Posterior cingulate gyrus (tissue), 11 donors: Measurements from ENCODE around the gene LYL1.
"Not testable (repeated sequence)": the region's sequence is repeated elsewhere in the genome, so short reads cannot be mapped to it uniquely, and the experiment has no call there.

ENCODE experiments used
- DNase-seq, 10 donors: peaks; one replicate each; pipeline versions ENCODE4 v3.0.0 to v3.0.0-alpha.2; 2020 to 2021; ENCODE audit warnings: mixed read lengths in 3 of 10
- intact Hi-C: fragments of 100-400 bp; cut with DNase I; formaldehyde crosslinking; loops from one replicate; pipeline ENCODE4 v1.15.1; 2023

The LYL1 gene

DNA sequence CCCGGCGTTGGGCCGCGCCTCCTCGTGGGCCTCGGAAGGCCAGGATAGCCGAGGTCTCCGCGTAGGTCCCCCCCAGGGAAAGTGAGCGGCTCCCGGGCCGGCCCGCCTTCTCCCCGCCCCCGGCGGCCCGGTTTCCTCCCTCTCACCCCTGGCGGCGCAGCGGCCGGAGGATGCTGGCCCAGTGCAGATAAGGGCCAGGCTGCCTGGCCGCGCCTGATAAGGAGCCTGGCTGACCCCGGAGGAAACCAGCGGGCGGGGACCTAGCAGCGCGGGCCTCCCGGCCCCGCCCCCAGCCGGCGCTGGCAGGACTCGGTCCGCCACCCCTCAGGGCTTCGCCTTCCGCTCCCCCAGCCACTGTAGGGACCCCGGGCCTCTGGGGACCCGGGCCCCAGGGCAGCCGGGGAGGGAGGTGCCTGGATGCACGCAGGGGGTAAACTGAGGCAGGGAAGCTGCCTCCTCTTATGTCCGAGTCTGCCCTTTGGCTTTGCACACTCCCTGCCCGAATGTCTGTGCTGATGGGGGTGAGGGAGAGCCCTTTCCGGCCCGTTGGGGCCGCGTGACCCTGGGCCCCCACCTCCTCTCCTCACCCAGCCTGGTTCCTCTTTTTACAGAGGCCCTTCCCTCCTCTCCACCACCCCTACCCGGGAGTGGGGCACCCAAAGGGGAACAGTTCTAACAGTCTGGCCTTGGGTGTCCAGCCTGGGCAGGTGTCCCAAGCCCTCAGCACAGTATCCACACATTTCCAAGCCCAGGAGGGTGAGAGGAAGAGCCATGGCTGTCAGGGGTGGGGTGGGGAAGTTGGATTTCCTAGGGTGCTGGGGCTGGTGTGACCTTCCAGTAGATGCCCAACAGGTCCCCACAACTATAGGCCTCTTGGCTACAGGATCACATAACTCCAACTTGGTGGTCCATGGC lies at the start of gene LYL1:
Gene LYL1 (minus strand): TSS at position 193 of the 915 bp plus-strand sequence. CDS start 1,687 bp downstream, outside the sequence.
- intact Hi-C loops = no loop called here
- no peak for DNase-seq

DNA sequence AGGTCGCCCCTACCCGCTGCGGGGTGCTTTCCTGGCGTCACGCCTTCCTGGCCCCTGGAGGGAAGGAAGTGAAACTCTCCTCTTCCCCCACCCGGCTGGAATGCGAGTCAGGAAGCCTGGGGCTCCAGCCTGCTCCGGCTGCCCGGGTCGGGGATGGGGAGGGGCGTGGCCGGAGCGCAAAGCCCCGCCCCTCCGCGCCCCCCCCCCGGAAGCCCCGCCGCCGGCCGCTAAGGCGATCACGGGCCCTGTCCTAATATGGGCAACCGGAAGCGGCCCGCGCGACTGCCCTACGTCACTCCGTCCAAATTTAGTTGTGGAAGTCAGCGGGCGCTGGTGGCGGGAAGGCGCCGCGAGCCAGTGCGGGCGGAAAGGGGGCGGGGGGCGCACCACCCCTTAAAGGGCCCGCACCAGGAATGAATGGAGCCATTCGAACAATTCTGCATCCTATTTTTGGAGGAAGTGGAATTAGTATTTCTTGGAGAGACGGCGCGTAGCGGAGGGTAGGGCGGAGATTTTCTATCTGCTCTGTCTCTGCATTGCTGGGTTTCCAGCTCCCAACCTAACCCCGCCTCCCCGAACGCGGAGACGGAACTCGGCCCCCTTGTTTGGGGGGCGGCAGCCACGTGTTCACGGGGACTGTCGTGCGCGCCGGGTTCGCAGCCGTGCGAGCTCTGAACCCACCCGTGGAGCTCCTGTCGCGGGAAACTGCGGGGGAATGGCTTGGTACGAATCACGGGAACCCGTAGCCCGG lies 49.1 kb upstream of the LYL1 start:
- intact Hi-C loops = no loop called here
- DNase-seq = peak; percentile 96 to 100 (median 98)

DNA sequence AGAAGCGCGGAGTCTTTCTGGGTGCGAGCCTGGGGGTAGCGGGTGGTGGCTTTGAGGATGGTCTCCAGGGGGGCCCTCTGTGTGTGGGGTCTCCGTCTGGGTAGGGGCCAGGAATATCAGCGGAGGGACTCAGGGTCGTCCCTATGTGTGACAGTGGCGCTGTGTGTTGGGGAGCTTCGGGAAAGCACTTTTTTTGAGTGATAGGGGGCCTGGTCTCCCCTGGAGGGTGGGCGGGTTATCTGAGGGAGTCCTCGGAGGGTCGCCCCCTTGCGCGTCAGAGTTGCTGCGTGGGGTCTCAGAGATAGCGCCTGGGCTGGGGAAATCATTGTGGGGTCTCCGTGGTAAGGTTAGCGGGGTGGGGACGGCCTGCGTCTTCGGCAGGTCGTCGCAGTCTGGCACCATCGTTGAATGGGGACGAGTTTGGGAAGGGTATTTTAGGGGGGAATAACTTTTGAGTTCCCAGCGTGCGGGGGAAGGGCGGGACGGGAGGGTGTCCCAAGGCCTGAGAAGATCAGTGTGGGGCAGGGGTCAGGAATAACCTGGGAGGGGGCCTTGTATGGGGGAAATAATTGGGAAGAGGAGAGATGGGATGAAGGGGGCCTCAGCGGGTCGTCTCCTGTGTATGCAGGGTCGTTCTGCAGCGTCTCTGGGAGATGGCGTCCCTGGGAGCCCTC lies 48.4 kb upstream of the LYL1 start:
- intact Hi-C loops = loop anchor here (1.0 kb wide), 1 partner anchor 33 kb away; the partner anchor contains the start of gene NACC1
- no peak for DNase-seq

DNA sequence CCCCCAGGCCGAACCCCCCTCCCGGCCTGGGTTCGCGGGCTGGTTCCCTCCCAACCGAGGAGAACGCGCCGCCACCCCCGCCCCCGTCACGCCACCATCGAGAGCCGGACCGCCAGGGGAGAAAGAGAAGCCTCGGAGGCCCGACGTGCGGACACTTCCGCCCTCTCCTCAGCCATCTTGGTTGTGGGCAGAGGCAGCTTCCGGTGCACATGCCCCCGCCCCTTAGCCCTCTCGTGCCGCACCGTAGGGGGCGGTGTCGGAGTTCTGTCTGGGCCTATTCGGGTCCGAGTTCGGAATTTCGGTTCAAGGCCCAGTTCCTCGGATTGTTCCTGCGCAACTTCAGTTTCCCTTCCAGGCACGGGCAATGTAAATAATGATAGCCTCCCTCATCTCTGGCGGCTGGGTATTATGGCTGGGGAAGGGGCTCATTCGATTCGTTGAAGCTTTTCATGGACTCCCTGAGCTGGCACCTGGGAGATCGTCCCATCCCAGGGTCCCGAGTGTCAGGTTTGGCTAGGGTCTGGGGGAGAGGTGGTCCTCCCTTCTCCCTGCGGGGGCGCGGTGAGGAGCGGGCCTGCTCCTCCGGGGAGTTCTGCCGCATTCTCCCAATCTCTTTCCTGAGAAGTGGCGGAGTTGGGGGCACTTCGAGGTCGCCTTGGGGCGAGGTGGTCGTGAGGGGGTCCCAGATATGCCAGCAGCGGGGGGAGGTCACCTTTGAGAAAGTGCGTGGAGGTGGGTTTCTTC lies 47.7 kb upstream of the LYL1 start, which contains the start of the genes IER2 and STX10:
Gene IER2 (plus strand): TSS at position 225 of the 744 bp plus-strand sequence. CDS start 2,776 bp downstream, outside the sequence.
Gene STX10 (minus strand): TSS at position 189 of the 744 bp plus-strand sequence. CDS start 202 bp downstream, outside the sequence.
- intact Hi-C loops = loop anchor here (1.0 kb wide), 1 partner anchor 32 kb away; the partner anchor contains the start of gene NACC1
- DNase-seq = peak; percentile 95 to 99 (median 97)

DNA sequence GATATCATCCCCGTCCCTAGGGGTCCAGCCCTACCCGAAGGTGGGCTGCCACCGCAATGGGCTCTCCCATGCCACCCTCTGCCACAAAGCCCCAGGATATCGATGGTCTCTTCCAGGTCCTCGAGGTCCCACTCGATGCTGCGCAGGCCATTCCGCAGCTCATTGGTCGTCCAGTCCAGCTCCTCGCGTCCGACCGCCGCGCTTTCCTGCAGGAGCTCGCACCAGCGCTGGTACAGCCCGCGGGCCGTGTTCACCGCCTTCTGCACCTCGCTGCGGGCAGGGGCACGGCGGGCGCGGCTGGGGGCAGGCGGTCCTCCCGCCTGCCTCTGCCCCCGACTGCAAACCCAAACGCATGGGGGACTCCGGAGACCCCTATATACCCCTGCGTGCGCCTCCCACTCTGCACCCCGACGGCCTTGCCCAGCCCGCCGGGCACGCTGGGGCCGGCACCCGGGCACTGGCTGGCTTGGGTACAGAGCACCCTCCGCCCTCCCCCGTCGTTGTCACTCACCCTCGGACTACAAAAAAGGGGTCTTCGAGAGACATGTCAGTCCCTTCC lies 47.0 kb upstream of the LYL1 start:
- peak in 4 of 10 donors; percentile 29 to 89 (median 70) for DNase-seq
- intact Hi-C loops = loop anchor here (1.0 kb wide), 1 partner anchor 31 kb away; the partner anchor contains the start of gene NACC1

DNA sequence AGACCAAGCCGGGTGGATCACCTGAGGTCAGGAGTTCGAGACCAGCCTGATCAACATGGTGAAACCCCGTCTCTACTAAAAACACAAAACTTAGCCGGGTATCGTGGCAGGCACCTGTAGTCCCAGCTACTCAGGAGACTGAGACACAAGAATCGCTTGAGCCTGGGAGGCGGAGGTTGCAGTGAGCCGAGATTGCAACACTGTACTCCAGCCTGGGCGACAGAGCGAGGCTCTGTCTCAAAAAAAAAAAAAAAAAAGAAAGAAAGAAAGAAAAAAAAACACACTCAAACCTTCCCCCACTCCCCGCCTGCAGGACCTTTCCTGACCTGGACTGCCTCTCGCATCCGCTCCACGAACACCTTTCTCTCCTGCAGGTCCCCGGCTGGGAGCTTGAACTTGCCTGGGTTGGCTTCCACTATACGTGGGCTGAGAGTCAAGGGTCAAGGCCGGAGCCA lies 46.5 kb upstream of the LYL1 start:
- peak in 2 of 10 donors; percentile 64 to 83 for DNase-seq
- intact Hi-C loops = not testable (repeated sequence)

DNA sequence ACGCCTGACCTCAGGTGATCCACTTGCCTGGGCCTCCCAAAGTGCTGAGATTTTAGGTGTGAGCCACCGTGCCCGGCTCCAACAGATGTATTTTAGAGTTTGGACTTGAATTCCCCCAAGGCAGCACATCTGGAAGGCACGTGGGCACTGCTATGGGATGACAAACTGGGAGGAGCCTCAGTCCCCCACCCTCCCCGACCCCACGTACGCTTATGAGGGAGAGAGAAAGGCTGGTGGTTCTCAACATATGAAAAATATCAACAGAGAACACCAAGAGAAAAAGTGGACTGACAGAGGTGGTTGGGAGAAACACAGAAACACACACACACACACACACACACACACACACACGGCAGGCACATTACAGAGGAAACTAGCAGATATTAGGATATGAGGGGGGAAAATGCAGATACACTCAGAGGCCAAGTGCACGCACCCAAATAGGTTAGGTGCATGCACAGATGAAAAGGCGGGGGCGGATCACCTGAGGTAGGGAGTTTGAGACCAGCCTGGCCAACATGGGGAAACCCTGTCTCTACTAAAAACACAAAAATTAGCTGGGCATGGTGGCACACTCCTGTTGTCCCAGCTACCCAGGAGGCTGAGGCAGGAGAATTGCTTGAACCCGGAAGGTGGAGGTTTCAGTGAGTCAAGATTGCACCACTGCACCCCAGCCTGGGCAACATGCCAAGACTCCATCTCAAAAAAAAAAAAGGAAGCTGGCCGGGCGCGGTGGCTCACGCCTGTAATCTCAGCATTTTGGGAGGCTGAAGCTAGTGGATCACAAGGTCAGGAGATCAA lies 44.3 kb upstream of the LYL1 start:
- intact Hi-C loops = no loop called here
- DNase-seq = no peak

DNA sequence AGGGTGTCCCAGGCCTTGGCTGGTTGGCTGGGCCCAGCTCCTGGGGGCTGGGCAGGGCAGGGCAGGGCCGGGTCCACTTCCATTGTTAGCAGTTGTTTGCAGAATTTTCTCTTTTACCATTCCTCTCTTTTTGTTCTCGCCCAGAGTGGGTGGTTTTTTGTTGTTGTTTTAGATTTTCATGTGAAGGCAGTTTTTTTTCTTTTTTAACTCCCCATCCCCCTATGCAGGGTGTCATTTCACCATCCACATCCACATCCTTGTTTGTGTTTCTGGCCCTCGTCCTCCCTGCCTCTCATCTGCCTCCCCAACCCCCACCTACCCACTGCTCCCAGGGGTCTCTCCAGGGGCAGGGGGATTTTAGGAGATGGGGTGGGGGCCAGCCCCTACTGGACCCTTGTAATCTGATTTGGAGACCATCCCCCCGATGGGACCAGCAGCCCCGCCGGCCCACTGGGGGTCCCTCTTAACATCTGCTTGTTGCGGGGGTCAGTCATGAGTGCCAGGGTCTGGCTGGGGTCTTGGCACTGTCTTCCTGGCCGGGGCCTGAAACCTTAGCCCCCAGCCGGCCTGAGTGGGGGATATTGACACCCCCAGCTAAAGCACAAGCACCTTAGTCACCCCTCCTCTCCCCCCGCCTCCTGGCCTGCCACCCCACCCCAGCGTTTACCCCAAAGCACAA lies 37.1 kb upstream of the LYL1 start:
- intact Hi-C loops = no loop called here
- DNase-seq = peak in 1 of 10 donors; percentile 62

DNA sequence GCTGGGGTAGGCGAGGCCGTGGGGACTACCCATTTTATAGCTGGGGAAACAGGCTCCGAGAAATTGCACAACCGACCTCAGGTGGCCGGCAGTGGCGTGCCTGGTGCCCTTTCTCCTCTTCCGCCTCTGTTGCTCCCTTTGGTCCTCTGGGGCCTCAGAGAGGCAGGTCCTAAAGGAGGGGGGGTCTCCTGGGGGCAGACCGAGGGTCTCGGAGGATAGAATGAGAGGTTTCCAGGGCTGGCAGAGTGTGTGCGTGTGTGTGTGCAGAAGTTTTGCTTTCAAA lies 36.2 kb upstream of the LYL1 start:
- intact Hi-C loops = no loop called here
- DNase-seq = peak in 1 of 10 donors; percentile 72

DNA sequence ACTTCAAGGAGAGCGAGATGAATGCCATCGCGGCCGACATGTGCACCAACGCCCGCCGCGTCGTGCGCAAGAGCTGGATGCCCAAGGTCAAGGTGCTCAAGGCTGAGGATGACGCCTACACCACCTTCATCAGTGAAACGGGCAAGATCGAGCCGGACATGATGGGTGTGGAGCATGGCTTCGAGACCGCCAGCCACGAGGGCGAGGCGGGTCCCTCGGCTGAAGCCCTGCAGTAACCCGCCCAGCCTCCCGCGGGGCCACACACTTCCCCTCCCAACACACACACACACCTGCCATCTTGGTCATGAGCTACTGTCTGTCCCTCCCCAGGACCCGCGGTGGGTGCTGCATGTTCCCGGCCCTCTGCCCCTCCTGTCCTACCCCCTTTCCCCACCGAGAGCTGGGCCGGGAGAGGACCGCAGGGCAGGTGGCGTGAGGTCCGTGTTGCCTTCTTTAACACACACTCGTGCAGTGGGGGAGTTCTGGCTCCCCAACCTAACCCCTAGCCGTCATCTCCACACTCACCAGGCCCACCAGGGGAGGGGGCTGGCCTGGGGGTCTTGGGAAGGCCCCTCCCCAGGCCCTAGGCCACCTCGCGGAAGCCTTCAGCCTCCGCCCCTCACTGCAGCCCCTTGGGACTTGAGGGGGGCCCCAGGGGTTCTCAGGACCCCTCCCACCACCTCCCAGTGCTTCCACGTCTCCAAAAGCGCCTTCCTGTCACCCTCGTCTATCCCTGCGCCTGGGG lies 35.7 kb upstream of the LYL1 start:
- no peak for DNase-seq
- intact Hi-C loops = no loop called here

DNA sequence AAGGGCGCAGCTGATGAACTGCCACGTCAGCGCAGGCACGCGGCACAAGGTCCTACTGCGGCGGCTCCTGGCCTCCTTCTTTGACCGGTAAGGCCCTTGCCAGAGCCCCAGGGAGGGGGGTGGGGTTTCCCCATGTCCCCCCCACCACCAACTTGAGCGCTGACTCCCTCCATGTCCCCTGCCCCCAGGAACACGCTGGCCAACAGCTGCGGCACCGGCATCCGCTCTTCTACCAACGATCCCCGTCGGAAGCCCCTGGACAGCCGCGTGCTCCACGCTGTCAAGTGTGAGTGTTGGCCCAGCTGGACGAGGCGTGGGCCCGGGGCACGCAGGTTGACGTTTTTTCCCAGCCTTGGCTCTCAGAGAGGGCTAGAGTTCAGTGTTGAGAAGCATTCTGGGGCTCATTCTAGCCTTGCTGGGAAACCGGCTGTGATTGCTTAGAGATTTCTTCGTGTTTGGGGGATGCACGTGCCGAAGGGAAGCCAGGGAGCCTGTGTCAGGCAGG lies 34.7 kb upstream of the LYL1 start:
- intact Hi-C loops = no loop called here
- DNase-seq = no peak

DNA sequence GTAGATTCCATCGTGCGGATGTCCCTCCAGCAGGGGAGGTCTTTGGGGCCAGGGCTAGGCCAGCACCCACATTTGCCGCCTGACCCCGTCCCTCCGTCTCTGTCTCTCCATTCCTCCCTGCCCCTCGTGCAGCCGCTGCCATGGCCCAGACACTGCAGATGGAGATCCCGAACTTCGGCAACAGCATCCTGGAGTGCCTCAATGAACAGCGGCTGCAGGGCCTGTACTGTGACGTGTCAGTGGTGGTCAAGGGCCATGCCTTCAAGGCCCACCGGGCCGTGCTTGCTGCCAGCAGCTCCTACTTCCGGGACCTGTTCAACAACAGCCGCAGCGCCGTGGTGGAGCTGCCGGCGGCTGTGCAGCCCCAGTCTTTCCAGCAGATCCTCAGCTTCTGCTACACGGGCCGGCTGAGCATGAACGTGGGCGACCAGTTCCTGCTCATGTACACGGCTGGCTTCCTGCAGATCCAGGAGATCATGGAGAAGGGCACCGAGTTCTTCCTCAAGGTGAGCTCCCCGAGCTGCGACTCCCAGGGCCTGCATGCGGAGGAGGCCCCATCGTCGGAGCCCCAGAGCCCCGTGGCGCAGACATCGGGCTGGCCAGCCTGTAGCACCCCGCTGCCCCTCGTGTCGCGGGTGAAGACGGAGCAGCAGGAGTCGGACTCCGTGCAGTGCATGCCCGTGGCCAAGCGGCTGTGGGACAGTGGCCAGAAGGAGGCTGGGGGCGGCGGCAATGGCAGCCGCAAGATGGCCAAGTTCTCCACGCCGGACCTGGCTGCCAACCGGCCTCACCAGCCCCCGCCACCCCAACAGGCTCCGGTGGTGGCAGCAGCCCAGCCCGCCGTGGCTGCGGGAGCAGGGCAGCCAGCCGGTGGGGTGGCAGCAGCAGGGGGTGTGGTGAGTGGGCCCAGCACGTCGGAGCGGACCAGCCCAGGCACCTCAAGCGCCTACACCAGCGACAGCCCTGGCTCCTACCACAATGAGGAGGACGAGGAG lies 32.7 kb upstream of the LYL1 start:
- peak in 3 of 10 donors; percentile 82 to 91 (median 90) for DNase-seq
- intact Hi-C loops = no loop called here

DNA sequence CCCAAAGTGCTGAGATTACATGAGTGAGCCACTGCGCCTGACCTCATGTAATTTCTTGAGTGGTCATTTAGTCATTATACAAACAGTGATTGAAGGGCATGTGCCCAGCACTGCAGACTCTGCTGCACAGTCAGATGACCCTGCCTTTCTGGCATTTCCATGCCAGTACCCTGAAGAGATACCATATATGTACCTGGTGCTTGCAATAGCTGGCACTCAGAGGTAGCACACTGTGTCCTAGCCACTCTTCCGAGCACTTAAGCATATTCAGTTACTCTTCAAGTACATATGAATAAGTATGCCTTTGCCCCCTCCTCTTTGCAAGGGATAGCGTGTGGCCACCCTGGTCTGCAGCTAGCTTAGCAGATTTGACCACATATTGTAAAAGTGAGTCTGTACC lies 32.0 kb upstream of the LYL1 start:
- intact Hi-C loops = no loop called here
- no peak for DNase-seq

DNA sequence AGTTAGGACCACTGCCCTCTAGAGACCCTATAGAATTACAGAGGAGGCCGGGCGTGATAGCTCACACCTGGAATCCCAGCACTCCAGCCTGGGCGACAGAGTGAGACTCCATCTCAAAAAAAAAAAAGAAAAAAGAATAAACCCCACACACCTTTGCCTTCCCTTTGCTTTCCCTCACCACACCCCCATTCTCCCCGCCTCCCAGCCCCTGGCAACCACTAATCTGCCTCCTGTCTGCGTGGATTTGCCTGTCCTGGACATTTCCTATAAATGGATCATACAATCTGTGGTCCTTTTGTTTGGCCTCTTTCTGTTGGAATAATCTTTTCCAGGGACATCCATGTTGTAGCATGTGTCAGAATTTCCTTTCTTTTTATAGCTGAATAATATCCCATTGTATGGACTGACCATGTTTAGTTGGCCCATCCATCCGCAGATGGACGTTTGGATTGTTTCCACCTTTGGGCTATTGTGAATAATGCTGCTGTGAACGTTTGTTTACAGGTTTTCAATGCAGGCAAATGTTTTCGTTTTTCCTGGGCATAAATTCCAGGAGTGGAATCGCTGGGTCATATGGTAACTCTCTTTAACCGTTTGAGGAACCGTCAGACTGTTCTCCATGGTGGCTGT lies 30.7 kb upstream of the LYL1 start:
- intact Hi-C loops = no loop called here
- DNase-seq = peak in 3 of 10 donors; percentile 42 to 83 (median 45)

DNA sequence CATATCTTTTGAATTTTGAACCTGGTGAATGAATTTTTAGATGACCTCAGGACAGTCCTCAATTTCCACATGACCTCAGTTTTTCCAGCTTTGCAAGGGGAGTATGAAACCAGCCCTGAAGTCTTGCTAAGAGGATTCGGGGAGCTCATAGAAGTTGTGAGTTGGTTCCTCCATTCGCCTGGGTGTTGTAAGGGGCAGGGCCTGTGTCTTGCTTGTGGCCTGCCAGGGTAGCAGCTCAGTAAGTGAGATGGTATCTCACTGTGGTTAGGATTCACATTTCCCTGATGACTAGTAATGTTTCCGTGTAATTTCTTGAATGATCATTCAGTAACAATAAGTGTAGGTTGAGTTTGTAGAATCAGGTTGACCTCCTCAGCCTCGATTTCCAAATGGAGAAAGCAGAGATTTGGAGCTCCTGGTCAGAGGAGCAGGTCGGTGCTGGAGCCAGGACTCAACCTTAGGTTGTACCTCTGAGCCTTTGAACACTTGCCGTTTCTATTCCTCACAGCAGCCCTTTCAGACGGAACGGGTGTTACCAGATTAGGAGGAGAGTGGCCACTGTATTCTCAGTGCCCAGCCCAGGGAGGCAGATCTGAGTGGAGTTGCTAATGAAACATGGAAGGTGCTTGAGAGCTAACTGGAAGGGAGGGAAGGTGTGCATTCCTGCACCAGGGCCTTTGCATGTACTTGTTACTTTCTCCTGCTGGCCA lies 30.0 kb upstream of the LYL1 start:
- DNase-seq = peak in 1 of 10 donors; percentile 62
- intact Hi-C loops = no loop called here
